Measurements from ENCODE around the gene CHCHD3.

- no peak for TF ChIP-seq CTCF (conservative IDR thresholded peaks at IDR 0.05; ENCODE audit: low read length)
- TF ChIP-seq EZH2phosphoT487 (IDR thresholded peaks at IDR 0.05; ENCODE audit: borderline replicate concordance), result no peak
Measured at GRCh38 chr7:133061357-133061756, 20.5 kb downstream of the CHCHD3 start.
